OCI-LY1 (cell line): ENCODE data around the gene RETREG2.

ENCODE experiments used
- CTCF ChIP-seq: fragments of 200-600 bp; sonication (generic), shearing (Covaris generic); IDR thresholded peaks from 2 replicates; pipeline ENCODE4 v1.5.1; 2017; ENCODE audit warnings: mild to moderate bottlenecking, antibody characterized with exemption, low read length, moderate library complexity, mixed read lengths
- EZH2 ChIP-seq: fragments of 200-600 bp; sonication (generic), shearing (Covaris generic); IDR thresholded peaks from 2 replicates; pipeline ENCODE4 v1.8.0; 2017; ENCODE audit warnings: borderline replicate concordance, mixed run types, mild to moderate bottlenecking, antibody characterized with exemption, low read length, moderate library complexity, mixed read lengths

- TF ChIP-seq CTCF, result no peak
- TF ChIP-seq EZH2, result no peak
Measured at GRCh38 chr2:219131744-219132143, 46.3 kb upstream of the RETREG2 start.
